K562 (cell line): ENCODE measurements around the gene UBXN2A. TPM values are rescaled to one million over a fixed set of nuclear protein-coding genes. Genes with fewer than 3 reads are reported as not detected.

ENCODE experiments used
- ATAC-seq: fragments of 200-7000 bp; cut with Tn5 transposase; 3 replicates; pipeline ENCODE4 v1.9.1; 2020; ENCODE audit warnings: moderate library complexity
- BruUV-seq: library from RNA; stranded (reverse); fragments of 400-500 nt; replicated peaks from 2 replicates; lab custom pipeline; 2021; lab: Mats Ljungman, UMichigan
- CTCF ChIA-PET: fragments of 300-600 bp; formaldehyde crosslinking; extraction: SDS; loops from one replicate; lab custom pipeline; 2021; ENCODE audit warnings: low intra/inter-chr PET ratio; lab: Yijun Ruan, JAX
- POLR2A ChIA-PET: fragments of 300-600, 350-650 bp; sonication (Branson Sonifier 250); formaldehyde crosslinking; extraction: SDS; loops from one replicate; lab custom pipeline; 2021; ENCODE audit warnings: antibody characterized with exemption, inconsistent platforms; lab: Yijun Ruan, JAX
- DNase-seq, 4 experiments: peaks; one replicate each; pipeline versions ENCODE4 v3.0.0 to v3.0.0-alpha.2; 2011 to 2018; ENCODE audit warnings: low spot score in 3 of 4, mixed read lengths in 3 of 4; ENCODE audit errors: extremely low read depth in 1 of 4
- FAIRE-seq: peaks from 2 replicates; lab custom pipeline; 2011; peaks lifted over from hg19 to GRCh38; lab: Jason Lieb, UNC
- H2AFZ ChIP-seq: 2 replicates; pipeline ENCODE4 v1.6.0; 2011; ENCODE audit warnings: low read depth, low read length, control low read depth, inconsistent platforms
- H3K27ac ChIP-seq: fragments of 200-600 bp; 3 replicates; pipeline ENCODE4 v1.8.0; 2011; ENCODE audit warnings: low read depth, mild to moderate bottlenecking, control low read depth, inconsistent platforms, low read length, moderate library complexity, mixed read lengths; ENCODE audit errors: extremely low read depth
- H3K27me3 ChIP-seq, 2 experiments: fragments of 300-600 bp in 1 of 2; 2 replicates in 1 of 2; 3 replicates in 1 of 2; pipeline versions ENCODE4 v1.6.0 to v1.8.0; 2011; ENCODE audit warnings: inconsistent platforms in 2 of 2, low read length in 2 of 2, mild to moderate bottlenecking in 1 of 2, mixed read lengths in 1 of 2, moderate library complexity in 1 of 2; ENCODE audit not compliant: control insufficient read depth in 2 of 2, insufficient read depth in 2 of 2
- H3K36me3 ChIP-seq: fragments of 300-600 bp; 3 replicates; pipeline ENCODE4 v1.8.0; 2011; ENCODE audit warnings: mild to moderate bottlenecking, low read length, inconsistent platforms; ENCODE audit not compliant: control insufficient read depth, insufficient read depth
- H3K4me1 ChIP-seq, 2 experiments: fragments of 200-600 bp in 1 of 2; replicated peaks in 1 of 2; 2 replicates in 1 of 2; 3 replicates in 1 of 2; pipeline versions ENCODE4 v1.5.1 to v1.8.0; 2011; ENCODE audit warnings: inconsistent platforms in 2 of 2, low read length in 2 of 2, mild to moderate bottlenecking in 1 of 2, mixed read lengths in 1 of 2, moderate library complexity in 1 of 2; ENCODE audit not compliant: control insufficient read depth in 2 of 2, insufficient read depth in 2 of 2
- H3K4me2 ChIP-seq: 2 replicates; pipeline ENCODE4 v1.6.1; 2011; ENCODE audit warnings: low read length, control low read depth, inconsistent platforms, mixed read lengths; ENCODE audit not compliant: insufficient read depth
- H3K4me3 ChIP-seq: fragments of 200-600 bp; sonication (generic), shearing (Covaris generic); 2 replicates; pipeline ENCODE4 v1.5.1; 2016; ENCODE audit warnings: control low read depth, inconsistent platforms
- H3K79me2 ChIP-seq: fragments of 200-600 bp; 3 replicates; pipeline ENCODE4 v1.8.0; 2011; ENCODE audit warnings: low read length, inconsistent platforms; ENCODE audit not compliant: control insufficient read depth, insufficient read depth
- H3K9ac ChIP-seq, 2 experiments: 2 replicates each; pipeline versions ENCODE4 v1.6.0 to v1.6.1; 2011; ENCODE audit warnings: low read depth in 2 of 2, low read length in 2 of 2, control low read depth in 1 of 2, inconsistent platforms in 1 of 2, mild to moderate bottlenecking in 1 of 2, mixed read lengths in 1 of 2; ENCODE audit not compliant: insufficient read depth in 1 of 2
- H3K9me1 ChIP-seq: one replicate; pipeline ENCODE4 v1.6.0; 2011; ENCODE audit warnings: inconsistent platforms, mild to moderate bottlenecking, low read length, moderate library complexity; ENCODE audit not compliant: control insufficient read depth, insufficient read depth
- H3K9me3 ChIP-seq: replicated peaks from 2 replicates; pipeline ENCODE4 v1.5.1; 2011; ENCODE audit warnings: low read depth, low read length, inconsistent platforms; ENCODE audit not compliant: control insufficient read depth, insufficient read depth
- H4K20me1 ChIP-seq: replicated peaks from 2 replicates; pipeline ENCODE4 v1.6.1; 2011; ENCODE audit warnings: low read length, inconsistent platforms, mixed read lengths; ENCODE audit not compliant: control insufficient read depth, insufficient read depth
- BACH1 ChIP-seq: fragments of 200-800 bp; sonication (Bioruptor generic); IDR thresholded peaks from 2 replicates; pipeline ENCODE4 v1.6.1; 2016; ENCODE audit warnings: missing genetic modification characterization, missing compliant biosample characterization
- CCNT2 ChIP-seq: IDR thresholded peaks from 2 replicates; pipeline ENCODE4 v1.6.1; 2011; ENCODE audit warnings: borderline replicate concordance, low read depth, mild to moderate bottlenecking, moderate library complexity, mixed read lengths, low read length; ENCODE audit not compliant: insufficient read length; ENCODE audit errors: extremely low read depth
- HDAC1 ChIP-seq, 2 experiments: fragments of 450-650 bp; IDR thresholded peaks; 2 replicates each; pipeline ENCODE4 v1.6.1; 2016 to 2017; ENCODE audit warnings: inconsistent platforms in 1 of 2, mild to moderate bottlenecking in 1 of 2, moderate library complexity in 1 of 2
- HMGN3 ChIP-seq: IDR thresholded peaks from 2 replicates; pipeline ENCODE4 v1.6.1; 2011; ENCODE audit warnings: borderline replicate concordance, low read depth, mild to moderate bottlenecking, mixed read lengths, low read length; ENCODE audit not compliant: insufficient read length; ENCODE audit errors: extremely low read depth
- L3MBTL2 ChIP-seq: fragments of 450-650 bp; IDR thresholded peaks from 2 replicates; pipeline ENCODE4 v1.6.1; 2016; ENCODE audit warnings: mild to moderate bottlenecking, moderate library complexity
- MYNN ChIP-seq, 2 experiments: sonication (generic); formaldehyde crosslinking in 1 of 2; IDR thresholded peaks; 2 replicates each; pipeline versions ENCODE4 v1.5.0 to v1.6.1; 2016 to 2020; ENCODE audit warnings: antibody characterized with exemption in 1 of 2, missing genetic modification reagents in 1 of 2
- PHTF2 ChIP-seq: fragments of 250-450 bp; sonication (Bioruptor Pico); IDR thresholded peaks from 2 replicates; pipeline ENCODE4 v1.5.0; 2021; ENCODE audit warnings: mild to moderate bottlenecking
- POLR2G ChIP-seq: fragments of 200-400 bp; formaldehyde crosslinking; IDR thresholded peaks from 2 replicates; pipeline ENCODE4 v1.6.1; 2017; ENCODE audit warnings: low read depth, mild to moderate bottlenecking, antibody characterized with exemption, low read length, moderate library complexity
- XRCC3 ChIP-seq: fragments of 450-650 bp; IDR thresholded peaks from 2 replicates; pipeline ENCODE4 v1.6.1; 2017; ENCODE audit warnings: mild to moderate bottlenecking, moderate library complexity
- WGBS: fragments of 100-300 bp; shearing (Covaris generic); methylation state at CpG from one replicate; pipeline ENCODE4 v1.1.6; 2016; ENCODE audit warnings: low coverage, mixed read lengths; ENCODE audit not compliant: insufficient coverage; ENCODE audit errors: missing lambda C conversion rate; 5-methylcytosine and 5-hydroxymethylcytosine counted together
- in situ Hi-C: fragments of 300-500 bp; cut with MboI; formaldehyde crosslinking; loops from 4 replicates; pipeline ENCODE4 v1.15.0; 2018; ENCODE audit warnings: inconsistent platforms, mixed read lengths
- intact Hi-C: fragments of 100-400 bp; cut with micrococcal nuclease; formaldehyde crosslinking; loops from 2 replicates; pipeline ENCODE4 v1.14.2; 2022
- polyA plus RNA-seq, 8 experiments: library from polyadenylated mRNA; depleted of rRNA in 4 of 8; stranded (reverse) in 5 of 8; unstranded in 3 of 8; fragments of >200 nt; fragmentation: Nextera tagmentation in 2 of 8; fragmentation: Illumina TruSeq in 1 of 8; extraction: Ambion mirVana in 2 of 8; extraction: Trizol in 1 of 8; gene quantifications; 2 replicates each; pipeline versions ENCODE4 v1.2.1 to v1.2.3, GENCODE V29; 2011 to 2014; ENCODE audit warnings: inconsistent platforms in 1 of 8, missing spikeins in 1 of 8
- total RNA-seq, 7 experiments: library from RNA; depleted of rRNA in 6 of 7; stranded (reverse); fragments of >200 nt in 6 of 7; fragmentation: Illumina TruSeq in 2 of 7; extraction: Trizol in 2 of 7; gene quantifications; 2 replicates each; pipeline versions ENCODE4 v1.2.1 to v1.2.3, GENCODE V29; 2011 to 2021; ENCODE audit warnings: low replicate concordance in 1 of 7
- TF ChIP-seq, protein P1 (sequence below): fragments of 450-650 bp; IDR thresholded peaks from 2 replicates; pipeline ENCODE4 v1.6.1; 2017; ENCODE audit warnings: antibody characterized with exemption
- TF ChIP-seq, protein P2 (sequence below): fragments of 450-650 bp; IDR thresholded peaks from 2 replicates; pipeline ENCODE4 v1.6.1; 2018; ENCODE audit warnings: mild to moderate bottlenecking, low read depth; ENCODE audit not compliant: partially characterized antibody

The UBXN2A gene
- total and polyA plus RNA-seq, 9 of the 15 experiments (the other 6 are each of a cell fraction or from before 2014, with no cell fraction given), result 3.4 to 25.6 (median 16.0) TPM

DNA sequence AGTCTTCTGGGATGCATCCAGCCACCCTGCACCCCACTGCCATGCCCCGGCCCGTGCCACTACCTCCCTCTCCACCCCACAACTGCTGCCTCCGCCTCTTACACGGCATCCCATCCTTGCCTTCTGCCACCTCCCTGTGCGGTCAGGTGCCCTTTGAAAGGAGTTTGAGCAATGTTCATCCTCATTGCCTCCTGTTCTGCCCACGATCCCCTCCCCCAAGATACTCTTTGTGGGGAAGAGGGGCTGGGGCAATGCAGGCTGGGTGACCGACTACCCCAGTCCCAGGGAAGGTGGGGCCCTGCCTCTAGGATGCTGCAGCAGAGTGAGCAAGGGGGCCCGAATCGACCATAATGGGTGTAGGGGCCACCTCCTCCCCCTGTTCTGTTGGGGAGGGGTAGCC, 78.0 kb downstream of the UBXN2A start:
- Histone ChIP-seq H3K4me2 (no peak overlapping the region), H3K4me1 (peaks cover 12 to 40% of the 10 kb centered on the region in 2 experiments; a peak in 4 of 5 replicates), H3K27ac (no peak overlapping the region), H3K9me1 (no peaks in the 10 kb centered on the region), H4K20me1 (peaks cover 6% of the 10 kb centered on the region), H3K4me3 (no peak overlapping the region), H3K9me3 (no peaks in the 10 kb centered on the region), H3K9ac (no peak overlapping the region), H2AFZ (no peak overlapping the region), H3K27me3 (no peaks in the 10 kb centered on the region), H3K79me2 (peaks cover 7% of the 10 kb centered on the region), H3K36me3 (peaks cover 24% of the 10 kb centered on the region)
- no TSS peak for BruUV-seq
- TF ChIP-seq L3MBTL2, result no peak
- TF ChIP-seq HDAC1 (IDR thresholded peaks at IDR 0.05), result no peak
- peak; percentile 45; the same call in 1 of the 2 replicates for TF ChIP-seq POLR2G
- ATAC-seq, result no peak
- in situ Hi-C loops, result no loop called here
- FAIRE-seq, result no peak
- intact Hi-C loops, result loop anchor here (10.0 kb wide), 1 partner anchor 193 kb away; no protein-coding TSS in a partner anchor
- no peak for DNase-seq
- CTCF ChIA-PET, result no interaction called here
- POLR2A ChIA-PET, result no interaction called here
- WGBS, result 92% methylated on average over 8 of the region's 9 CpGs

DNA sequence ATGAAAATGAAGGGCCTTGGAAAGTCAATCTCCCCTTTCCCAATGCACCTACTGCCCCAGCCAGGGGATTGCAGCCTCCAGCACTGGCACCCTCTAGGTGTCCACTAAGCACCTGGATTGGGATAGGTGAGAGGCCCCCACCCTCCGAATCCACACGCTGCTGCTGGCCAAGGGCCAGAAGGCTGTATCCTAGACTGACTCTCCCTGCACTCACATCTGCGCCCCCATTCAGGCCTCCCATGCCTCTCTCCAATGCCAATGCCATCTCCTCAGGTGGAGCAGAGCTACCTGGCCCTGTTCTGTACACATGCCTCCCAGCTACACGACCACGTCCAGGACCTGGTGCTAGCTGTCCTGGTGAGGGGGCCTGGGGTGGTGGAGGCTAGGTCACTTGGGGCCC, 79.5 kb downstream of the UBXN2A start:
- 79% methylated on average over 5 of the region's 5 CpGs for WGBS
- in situ Hi-C loops, result no loop called here
- H3K9me3 ChIP-seq, result no peaks in the 10 kb centered on the region
- H3K4me3 ChIP-seq, result no peak overlapping the region
- H3K4me1 ChIP-seq, result peaks cover 9 to 43% of the 10 kb centered on the region in 2 experiments; a peak in 4 of 5 replicates
- no peak for FAIRE-seq
- intact Hi-C loops, result loop anchor here (5.0 to 10.0 kb wide), 2 partner anchors 43 to 195 kb away; no protein-coding TSS in a partner anchor
- no peaks in the 10 kb centered on the region for H3K79me2 ChIP-seq
- no peaks in the 10 kb centered on the region for H3K27me3 ChIP-seq
- BruUV-seq, result no TSS peak
- H3K36me3 ChIP-seq, result peaks cover 29% of the 10 kb centered on the region
- H2AFZ ChIP-seq, result no peak overlapping the region
- peaks cover 14% of the 10 kb centered on the region for H4K20me1 ChIP-seq
- POLR2A ChIA-PET, result interaction anchor here (1.4 kb wide), 1 partner anchor 10 kb away, joined by 3 read pairs; the partner anchor contains the start of gene MFSD2B
- no peak overlapping the region for H3K4me2 ChIP-seq
- ATAC-seq, result no peak
- CTCF ChIA-PET, result no interaction called here
- no peak overlapping the region for H3K27ac ChIP-seq
- no peak overlapping the region for H3K9ac ChIP-seq
- H3K9me1 ChIP-seq, result peaks cover 3% of the 10 kb centered on the region
- no peak for DNase-seq
- 0 out of 2 replicates have a peak, but pooled peaks have one; percentile 20 for TF ChIP-seq MYNN (IDR thresholded peaks at IDR 0.05)
- no peak for TF ChIP-seq MYNN (CRISPR knock-in tag; IDR thresholded peaks at IDR 0.05)
- TF ChIP-seq, protein P1, sequence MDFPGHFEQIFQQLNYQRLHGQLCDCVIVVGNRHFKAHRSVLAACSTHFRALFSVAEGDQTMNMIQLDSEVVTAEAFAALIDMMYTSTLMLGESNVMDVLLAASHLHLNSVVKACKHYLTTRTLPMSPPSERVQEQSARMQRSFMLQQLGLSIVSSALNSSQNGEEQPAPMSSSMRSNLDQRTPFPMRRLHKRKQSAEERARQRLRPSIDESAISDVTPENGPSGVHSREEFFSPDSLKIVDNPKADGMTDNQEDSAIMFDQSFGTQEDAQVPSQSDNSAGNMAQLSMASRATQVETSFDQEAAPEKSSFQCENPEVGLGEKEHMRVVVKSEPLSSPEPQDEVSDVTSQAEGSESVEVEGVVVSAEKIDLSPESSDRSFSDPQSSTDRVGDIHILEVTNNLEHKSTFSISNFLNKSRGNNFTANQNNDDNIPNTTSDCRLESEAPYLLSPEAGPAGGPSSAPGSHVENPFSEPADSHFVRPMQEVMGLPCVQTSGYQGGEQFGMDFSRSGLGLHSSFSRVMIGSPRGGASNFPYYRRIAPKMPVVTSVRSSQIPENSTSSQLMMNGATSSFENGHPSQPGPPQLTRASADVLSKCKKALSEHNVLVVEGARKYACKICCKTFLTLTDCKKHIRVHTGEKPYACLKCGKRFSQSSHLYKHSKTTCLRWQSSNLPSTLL, result no peak
- TF ChIP-seq, protein P2, sequence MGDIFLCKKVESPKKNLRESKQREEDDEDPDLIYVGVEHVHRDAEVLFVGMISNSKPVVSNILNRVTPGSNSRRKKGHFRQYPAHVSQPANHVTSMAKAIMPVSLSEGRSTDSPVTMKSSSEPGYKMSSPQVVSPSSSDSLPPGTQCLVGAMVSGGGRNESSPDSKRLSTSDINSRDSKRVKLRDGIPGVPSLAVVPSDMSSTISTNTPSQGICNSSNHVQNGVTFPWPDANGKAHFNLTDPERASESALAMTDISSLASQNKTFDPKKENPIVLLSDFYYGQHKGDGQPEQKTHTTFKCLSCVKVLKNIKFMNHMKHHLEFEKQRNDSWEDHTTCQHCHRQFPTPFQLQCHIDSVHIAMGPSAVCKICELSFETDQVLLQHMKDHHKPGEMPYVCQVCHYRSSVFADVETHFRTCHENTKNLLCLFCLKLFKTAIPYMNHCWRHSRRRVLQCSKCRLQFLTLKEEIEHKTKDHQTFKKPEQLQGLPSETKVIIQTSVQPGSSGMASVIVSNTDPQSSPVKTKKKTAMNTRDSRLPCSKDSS, result no peak
- no peak for TF ChIP-seq XRCC3
- no peak for TF ChIP-seq CCNT2
- TF ChIP-seq PHTF2 (CRISPR knock-in tag), result no peak
- TF ChIP-seq BACH1 (tag), result no peak
- no peak for TF ChIP-seq HMGN3
- peak; percentile 40; the same call in 1 of the 2 replicates for TF ChIP-seq POLR2G
